SK-N-SH (cell line): Measurements from ENCODE around the gene KRTAP10-5. TPM values are rescaled to one million over a fixed set of nuclear protein-coding genes. Genes with fewer than 3 reads are reported as not detected.

ENCODE experiments used
- CTCF ChIA-PET: fragments of 300-600, 350-600 bp; formaldehyde crosslinking; extraction: SDS; loops from one replicate; lab custom pipeline; 2021; lab: Yijun Ruan, JAX
- POLR2A ChIA-PET: fragments of 350-600 bp; sonication (Branson Sonifier 250); formaldehyde crosslinking; extraction: SDS; loops from one replicate; lab custom pipeline; 2020; ENCODE audit warnings: antibody characterized with exemption, inconsistent platforms; lab: Yijun Ruan, JAX
- DNase-seq: peaks from one replicate; pipeline ENCODE4 v3.0.0; 2012
- H2AFZ ChIP-seq: fragments of 200-600 bp; sonication (generic); 2 replicates; pipeline ENCODE4 v1.8.1; 2016; ENCODE audit warnings: antibody characterized with exemption, mild to moderate bottlenecking, low read depth
- H3F3A ChIP-seq: fragments of 200-600 bp; sonication (generic); replicated peaks from 2 replicates; pipeline ENCODE3; 2016; ENCODE audit warnings: antibody characterized with exemption, mild to moderate bottlenecking; ENCODE audit not compliant: insufficient read depth
- H3K27ac ChIP-seq, 2 experiments: fragments of 200-500 bp in 1 of 2; fragments of 200-600 bp in 1 of 2; sonication (Bioruptor generic) in 1 of 2; sonication (generic), shearing (Covaris generic) in 1 of 2; 2 replicates each; pipeline versions ENCODE4 v1.5.1 to v1.6.1; 2014 to 2016; ENCODE audit warnings: low read depth in 2 of 2, inconsistent platforms in 1 of 2, low read length in 1 of 2, mild to moderate bottlenecking in 1 of 2, mixed read lengths in 1 of 2
- H3K27me3 ChIP-seq: fragments of 200-600 bp; sonication (generic), shearing (Covaris generic); 2 replicates; pipeline ENCODE4 v1.6.1; 2016; ENCODE audit warnings: mixed run types; ENCODE audit not compliant: insufficient read depth
- H3K36me3 ChIP-seq, 2 experiments: fragments of 200-500 bp in 1 of 2; fragments of 200-600 bp in 1 of 2; sonication (Bioruptor generic) in 1 of 2; sonication (generic) in 1 of 2; replicated peaks in 1 of 2; 2 replicates each; pipeline versions ENCODE3 to v1.5.1; 2014 to 2016; ENCODE audit warnings: low read length in 1 of 2, mild to moderate bottlenecking in 1 of 2; ENCODE audit not compliant: insufficient read depth in 2 of 2, control insufficient read depth in 1 of 2
- H3K4me1 ChIP-seq, 2 experiments: fragments of 200-500 bp in 1 of 2; fragments of 200-600 bp in 1 of 2; sonication (Bioruptor generic) in 1 of 2; sonication (generic), shearing (Covaris generic) in 1 of 2; 2 replicates each; pipeline versions ENCODE4 v1.5.1 to v1.6.1; 2014 to 2016; ENCODE audit warnings: low read depth in 1 of 2, low read length in 1 of 2, mixed run types in 1 of 2; ENCODE audit not compliant: insufficient read depth in 2 of 2, control insufficient read depth in 1 of 2
- H3K4me2 ChIP-seq: fragments of 200-600 bp; sonication (generic), shearing (Covaris generic); 2 replicates; pipeline ENCODE4 v1.6.1; 2017; ENCODE audit warnings: mixed run types
- H3K4me3 ChIP-seq, 2 experiments: fragments of 200-500 bp in 1 of 2; fragments of 200-600 bp in 1 of 2; sonication (Bioruptor generic) in 1 of 2; sonication (generic), shearing (Covaris generic) in 1 of 2; 2 replicates each; pipeline versions ENCODE4 v1.5.1 to v1.8.1; 2014 to 2016; ENCODE audit warnings: low read depth in 2 of 2, inconsistent platforms in 1 of 2, low read length in 1 of 2, mild to moderate bottlenecking in 1 of 2, mixed read lengths in 1 of 2, moderate library complexity in 1 of 2
- H3K79me2 ChIP-seq: fragments of 200-600 bp; sonication (generic); 2 replicates; pipeline ENCODE4 v1.8.1; 2017; ENCODE audit warnings: mild to moderate bottlenecking; ENCODE audit not compliant: insufficient read depth
- H3K9ac ChIP-seq: fragments of 200-600 bp; sonication (generic); 2 replicates; pipeline ENCODE4 v1.6.1; 2017; ENCODE audit warnings: mixed run types
- H3K9me2 ChIP-seq: fragments of 200-600 bp; sonication (generic); 2 replicates; pipeline ENCODE4 v1.6.1; 2017; ENCODE audit warnings: mixed run types
- H3K9me3 ChIP-seq: fragments of 200-600 bp; sonication (generic); 2 replicates; pipeline ENCODE4 v1.6.1; 2017; ENCODE audit warnings: mixed run types, mild to moderate bottlenecking, moderate library complexity
- H4K20me1 ChIP-seq: fragments of 200-600 bp; sonication (generic); 2 replicates; pipeline ENCODE4 v1.6.1; 2017; ENCODE audit warnings: mild to moderate bottlenecking, mixed run types; ENCODE audit not compliant: insufficient read depth
- EP300 ChIP-seq, 2 experiments: IDR thresholded peaks; 2 replicates each; pipeline versions ENCODE4 v1.4.0 to v1.6.1; 2012; ENCODE audit warnings: borderline replicate concordance in 1 of 2, low read depth in 1 of 2, low read length in 1 of 2
- EZH2phosphoT487 ChIP-seq: fragments of 200-600 bp; sonication (generic); IDR thresholded peaks from 2 replicates; pipeline ENCODE4 v1.6.1; 2017; ENCODE audit warnings: low read depth, mixed run types, mild to moderate bottlenecking, antibody characterized with exemption, moderate library complexity, borderline replicate concordance
- FOSL2 ChIP-seq: IDR thresholded peaks from 2 replicates; pipeline ENCODE4 v1.4.0; 2012; ENCODE audit warnings: low read depth, mild to moderate bottlenecking, moderate library complexity, borderline replicate concordance
- FOXM1 ChIP-seq: IDR thresholded peaks from 2 replicates; pipeline ENCODE4 v1.4.0; 2012; ENCODE audit warnings: low read depth, mild to moderate bottlenecking
- GATA2 ChIP-seq: sonication (generic); formaldehyde crosslinking; IDR thresholded peaks from 2 replicates; pipeline ENCODE4 v1.5.0; 2020; ENCODE audit warnings: mild to moderate bottlenecking, missing genetic modification reagents
- MEF2A ChIP-seq: IDR thresholded peaks from 2 replicates; pipeline ENCODE4 v1.4.0; 2012; ENCODE audit warnings: low read depth, borderline replicate concordance
- MXI1 ChIP-seq: IDR thresholded peaks from 2 replicates; pipeline ENCODE4 v1.6.1; 2012; ENCODE audit warnings: mild to moderate bottlenecking, low read depth, low read length, improper control_type of control experiment
- NFIC ChIP-seq: IDR thresholded peaks from 2 replicates; pipeline ENCODE4 v1.4.0; 2012; ENCODE audit warnings: borderline replicate concordance
- NRF1 ChIP-seq: IDR thresholded peaks from 2 replicates; pipeline ENCODE4 v1.6.1; 2012; ENCODE audit warnings: low read depth, mild to moderate bottlenecking, low read length
- POLR2AphosphoS5 ChIP-seq: IDR thresholded peaks from 2 replicates; pipeline ENCODE4 v1.6.1; 2012; ENCODE audit warnings: low read depth, low read length
- RAD21 ChIP-seq: IDR thresholded peaks from 2 replicates; pipeline ENCODE4 v1.6.1; 2012; ENCODE audit warnings: mild to moderate bottlenecking, low read length
- RCOR1 ChIP-seq: fragments of 150-350 bp; IDR thresholded peaks from 2 replicates; pipeline ENCODE4 v1.6.1; 2017; ENCODE audit warnings: antibody characterized with exemption, low read length
- SMC3 ChIP-seq: IDR thresholded peaks from 2 replicates; pipeline ENCODE4 v1.6.1; 2012; ENCODE audit warnings: low read depth, low read length, improper control_type of control experiment
- TAF1 ChIP-seq: IDR thresholded peaks from 2 replicates; pipeline ENCODE4 v1.6.1; 2012; ENCODE audit warnings: low read depth, mild to moderate bottlenecking, low read length, moderate library complexity, borderline replicate concordance
- TCF12 ChIP-seq: IDR thresholded peaks from 2 replicates; pipeline ENCODE4 v1.4.0; 2012
- TEAD4 ChIP-seq: IDR thresholded peaks from 2 replicates; pipeline ENCODE4 v1.4.0; 2012; ENCODE audit warnings: mild to moderate bottlenecking, borderline replicate concordance; ENCODE audit not compliant: insufficient read depth
- YY1 ChIP-seq: IDR thresholded peaks from 2 replicates; pipeline ENCODE4 v1.4.0; 2012; ENCODE audit warnings: low read depth, mild to moderate bottlenecking
- WGBS: methylation state at CpG from one replicate; pipeline ENCODE4 v1.1.6; 2017; ENCODE audit warnings: low lambda C conversion rate; 5-methylcytosine and 5-hydroxymethylcytosine counted together
- polyA plus RNA-seq, 3 experiments: library from polyadenylated mRNA; depleted of rRNA; stranded (reverse); fragments of >200 nt; gene quantifications; 2 replicates each; pipeline ENCODE4 v1.2.3, GENCODE V29; 2012
- TF ChIP-seq, protein P1 (sequence below): IDR thresholded peaks from 2 replicates; pipeline ENCODE4 v1.4.0; 2012; ENCODE audit warnings: low read depth, borderline replicate concordance
- TF ChIP-seq, protein P2 (sequence below): IDR thresholded peaks from 2 replicates; pipeline ENCODE4; 2012
- TF ChIP-seq, protein P3 (sequence below): IDR thresholded peaks from 2 replicates; pipeline ENCODE4 v1.4.0; 2012; ENCODE audit warnings: low read depth

KRTAP10-5 gene
- polyA plus RNA-seq, 1 of the 3 experiments (the other 2 are of a cell fraction), result not detected

- ChIA-PET POLR2A (interaction anchor here (0.6 kb wide), 1 partner anchor 258 kb away, joined by 4 read pairs; the partner anchor contains the start of gene PTTG1IP), CTCF (interaction anchor here (0.6 kb wide), 1 partner anchor 178 kb away, joined by 3 read pairs; no protein-coding TSS in a partner anchor)
- Histone ChIP-seq H3K4me2 (no peak overlapping the region), H3K9ac (no peak overlapping the region), H3K27ac (no peak overlapping the region), H4K20me1 (no peaks in the 10 kb centered on the region), H3K79me2 (no peaks in the 10 kb centered on the region), H3K9me2 (no peaks in the 10 kb centered on the region), H2AFZ (no peak overlapping the region), H3F3A (no peaks in the 10 kb centered on the region), H3K4me1 (no peaks in the 10 kb centered on the region), H3K9me3 (peaks cover 8% of the 10 kb centered on the region; the same call in 1 of the 2 replicates), H3K27me3 (peaks cover 49% of the 10 kb centered on the region), H3K36me3 (no peaks in the 10 kb centered on the region), H3K4me3 (no peak overlapping the region)
- TF ChIP-seq NRF1 (no peak), MEF2A (no peak), YY1 (no peak), RCOR1 (no peak), RAD21 (no peak), GATA2 (CRISPR knock-in tag) (no peak), TAF1 (no peak), MXI1 (no peak), NFIC (no peak)
- TF ChIP-seq, protein P1, sequence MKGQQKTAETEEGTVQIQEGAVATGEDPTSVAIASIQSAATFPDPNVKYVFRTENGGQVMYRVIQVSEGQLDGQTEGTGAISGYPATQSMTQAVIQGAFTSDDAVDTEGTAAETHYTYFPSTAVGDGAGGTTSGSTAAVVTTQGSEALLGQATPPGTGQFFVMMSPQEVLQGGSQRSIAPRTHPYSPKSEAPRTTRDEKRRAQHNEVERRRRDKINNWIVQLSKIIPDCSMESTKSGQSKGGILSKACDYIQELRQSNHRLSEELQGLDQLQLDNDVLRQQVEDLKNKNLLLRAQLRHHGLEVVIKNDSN, result no peak
- DNase-seq, result no peak
- 26% methylated on average over 8 of the region's 8 CpGs for WGBS
Measured at GRCh38 chr21:44615466-44615865, 35.1 kb upstream of the KRTAP10-5 start.

DNA sequence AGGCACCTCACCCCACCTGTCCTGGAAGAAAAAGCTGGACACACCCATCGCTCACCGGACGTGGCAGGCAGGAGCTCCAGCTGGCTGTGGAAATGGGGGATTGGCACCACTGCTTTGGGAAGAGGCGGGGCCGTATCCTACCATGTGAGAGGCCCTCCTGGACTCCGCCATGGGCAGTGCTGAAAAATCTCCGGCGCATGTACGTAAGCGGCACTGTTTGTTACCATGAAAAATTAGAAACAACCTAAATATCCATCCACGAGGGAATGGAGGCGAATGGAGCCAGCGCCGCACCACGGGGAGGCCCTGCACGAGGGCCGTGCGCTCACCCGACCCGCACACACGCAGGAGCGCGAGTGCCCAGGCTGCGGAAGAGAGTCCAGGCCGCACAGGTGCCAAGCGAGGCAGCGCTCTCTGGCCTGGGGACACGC, 34.6 kb upstream of the KRTAP10-5 start:
- Histone ChIP-seq H3K9me3 (peaks cover 6% of the 10 kb centered on the region; the same call in 1 of the 2 replicates), H3K27me3 (peaks cover 49% of the 10 kb centered on the region), H3F3A (no peaks in the 10 kb centered on the region), H3K79me2 (no peaks in the 10 kb centered on the region), H3K9ac (no peak overlapping the region), H3K4me2 (no peak overlapping the region), H3K36me3 (no peaks in the 10 kb centered on the region), H3K9me2 (no peaks in the 10 kb centered on the region), H4K20me1 (no peaks in the 10 kb centered on the region), H3K4me1 (no peaks in the 10 kb centered on the region)
- CTCF ChIA-PET, result no interaction called here
- DNase-seq, result no peak
- TF ChIP-seq, protein P2, sequence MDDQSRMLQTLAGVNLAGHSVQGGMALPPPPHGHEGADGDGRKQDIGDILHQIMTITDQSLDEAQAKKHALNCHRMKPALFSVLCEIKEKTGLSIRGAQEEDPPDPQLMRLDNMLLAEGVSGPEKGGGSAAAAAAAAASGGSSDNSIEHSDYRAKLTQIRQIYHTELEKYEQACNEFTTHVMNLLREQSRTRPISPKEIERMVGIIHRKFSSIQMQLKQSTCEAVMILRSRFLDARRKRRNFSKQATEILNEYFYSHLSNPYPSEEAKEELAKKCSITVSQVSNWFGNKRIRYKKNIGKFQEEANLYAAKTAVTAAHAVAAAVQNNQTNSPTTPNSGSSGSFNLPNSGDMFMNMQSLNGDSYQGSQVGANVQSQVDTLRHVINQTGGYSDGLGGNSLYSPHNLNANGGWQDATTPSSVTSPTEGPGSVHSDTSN, result no peak
- no peak for TF ChIP-seq MXI1
- TF ChIP-seq SMC3, result no peak
- no peak for TF ChIP-seq NFIC
- TF ChIP-seq EZH2phosphoT487, result no peak
- no peak for TF ChIP-seq TCF12
- TF ChIP-seq TAF1, result no peak
- no peak for TF ChIP-seq FOXM1
- TF ChIP-seq POLR2AphosphoS5, result no peak
- TF ChIP-seq MEF2A, result no peak
- TF ChIP-seq, protein P3, sequence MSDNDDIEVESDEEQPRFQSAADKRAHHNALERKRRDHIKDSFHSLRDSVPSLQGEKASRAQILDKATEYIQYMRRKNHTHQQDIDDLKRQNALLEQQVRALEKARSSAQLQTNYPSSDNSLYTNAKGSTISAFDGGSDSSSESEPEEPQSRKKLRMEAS, result no peak
- TF ChIP-seq EP300 (IDR thresholded peaks at IDR 0.05; ENCODE audit: borderline replicate concordance in 1 of 2, low read depth in 1 of 2, low read length in 1 of 2), result no peak
- no peak for TF ChIP-seq FOSL2
- TF ChIP-seq GATA2 (CRISPR knock-in tag), result no peak
- TF ChIP-seq TEAD4, result no peak
- TF ChIP-seq, all 33 proteins: peak for 0
- POLR2A ChIA-PET, result interaction anchor here (0.6 kb wide), 1 partner anchor 259 kb away, joined by 4 read pairs; the partner anchor contains the start of gene PTTG1IP
- H3K4me3 ChIP-seq, result no peak overlapping the region
- 47% methylated on average over 21 of the region's 28 CpGs for WGBS
- no peak overlapping the region for H3K27ac ChIP-seq
- H2AFZ ChIP-seq, result no peak overlapping the region
